Liver (tissue), 9 donors: ENCODE results near the gene IMMT. TPM values are rescaled to one million over a fixed set of nuclear protein-coding genes. Genes with fewer than 3 reads are reported as not detected.

Experiments used
- DNase-seq: peaks from one replicate; pipeline ENCODE4 v3.0.0-alpha.2; 2017; ENCODE audit warnings: low spot score
- H3K27ac ChIP-seq, 2 donors: one replicate each; pipeline ENCODE4 v1.7.0; 2013; ENCODE audit warnings: inconsistent platforms in 2 of 2, low read length in 2 of 2, control low read depth in 1 of 2, low read depth in 1 of 2, mild to moderate bottlenecking in 1 of 2
- H3K27me3 ChIP-seq, 4 donors: one replicate each; pipeline versions ENCODE4 v1.6.1 to v1.7.0; 2013; ENCODE audit warnings: low read length in 3 of 4, inconsistent platforms in 1 of 4, mild to moderate bottlenecking in 1 of 4, moderate library complexity in 1 of 4; ENCODE audit not compliant: control insufficient read depth in 4 of 4, insufficient read depth in 4 of 4
- H3K36me3 ChIP-seq, 4 donors: one replicate each; pipeline versions ENCODE4 v1.6.1 to v1.7.0; 2013; ENCODE audit warnings: low read length in 3 of 4, mild to moderate bottlenecking in 3 of 4, low read depth in 1 of 4, moderate library complexity in 1 of 4; ENCODE audit not compliant: control insufficient read depth in 4 of 4, insufficient read depth in 3 of 4
- H3K4me1 ChIP-seq, 4 donors: one replicate each; pipeline versions ENCODE4 v1.6.1 to v1.7.0; 2013; ENCODE audit warnings: low read length in 3 of 4, mild to moderate bottlenecking in 3 of 4, moderate library complexity in 1 of 4; ENCODE audit not compliant: control insufficient read depth in 4 of 4, insufficient read depth in 4 of 4
- H3K4me3 ChIP-seq, 3 donors: one replicate each; pipeline versions ENCODE4 v1.6.1 to v1.7.0; 2013; ENCODE audit warnings: low read length in 3 of 3, control low read depth in 1 of 3, low read depth in 1 of 3, mild to moderate bottlenecking in 1 of 3
- H3K9ac ChIP-seq, 2 donors: one replicate each; pipeline ENCODE4 v1.7.0; 2013; ENCODE audit warnings: low read length in 2 of 2, mild to moderate bottlenecking in 2 of 2, moderate library complexity in 2 of 2, control low read depth in 1 of 2, low read depth in 1 of 2
- H3K9me3 ChIP-seq, 4 donors: one replicate each; pipeline versions ENCODE4 v1.6.1 to v1.7.0; 2013; ENCODE audit warnings: low read length in 3 of 4; ENCODE audit not compliant: control insufficient read depth in 4 of 4
- EGR1 ChIP-seq, 2 donors: IDR thresholded peaks; 2 replicates each; pipeline ENCODE4 v1.6.1; 2016 to 2018; ENCODE audit warnings: antibody characterized with exemption in 2 of 2, low read depth in 2 of 2
- FOXA1 ChIP-seq: IDR thresholded peaks from 2 replicates; pipeline ENCODE4 v1.6.1; 2016; ENCODE audit warnings: antibody characterized with exemption
- FOXA2 ChIP-seq: IDR thresholded peaks from 2 replicates; pipeline ENCODE4 v1.6.1; 2016; ENCODE audit warnings: antibody characterized with exemption
- GABPA ChIP-seq, 2 donors: IDR thresholded peaks in 1 of 2; conservative IDR thresholded peaks in 1 of 2; 2 replicates each; pipeline ENCODE4 v1.6.1; 2016; ENCODE audit warnings: antibody characterized with exemption in 2 of 2, mild to moderate bottlenecking in 1 of 2, moderate library complexity in 1 of 2
- HNF4A ChIP-seq, 2 donors: conservative IDR thresholded peaks; 2 replicates each; pipeline ENCODE4 v1.6.1; 2016; ENCODE audit warnings: antibody characterized with exemption in 2 of 2, mild to moderate bottlenecking in 2 of 2
- HNF4G ChIP-seq: IDR thresholded peaks from 2 replicates; pipeline ENCODE4 v1.6.1; 2016; ENCODE audit warnings: antibody characterized with exemption
- JUND ChIP-seq, 2 donors: IDR thresholded peaks; 2 replicates each; pipeline ENCODE4 v1.6.1; 2016; ENCODE audit warnings: antibody characterized with exemption in 2 of 2
- NR2F2 ChIP-seq: IDR thresholded peaks from 2 replicates; pipeline ENCODE4 v1.6.1; 2016; ENCODE audit warnings: antibody characterized with exemption
- RAD21 ChIP-seq, 2 donors: IDR thresholded peaks; 2 replicates each; pipeline ENCODE4 v1.6.1; 2016; ENCODE audit warnings: antibody characterized with exemption in 2 of 2, mild to moderate bottlenecking in 2 of 2
- RXRA ChIP-seq, 2 donors: IDR thresholded peaks; 2 replicates each; pipeline ENCODE4 v1.6.1; 2017 to 2018; ENCODE audit warnings: antibody characterized with exemption in 2 of 2, mild to moderate bottlenecking in 1 of 2
- SP1 ChIP-seq: IDR thresholded peaks from 2 replicates; pipeline ENCODE4 v1.6.1; 2018; ENCODE audit warnings: antibody characterized with exemption, mild to moderate bottlenecking
- TAF1 ChIP-seq: conservative IDR thresholded peaks from 2 replicates; pipeline ENCODE4 v1.6.1; 2016; ENCODE audit warnings: antibody characterized with exemption, mild to moderate bottlenecking
- YY1 ChIP-seq: IDR thresholded peaks from 2 replicates; pipeline ENCODE4 v1.6.1; 2016; ENCODE audit warnings: antibody characterized with exemption, mild to moderate bottlenecking
- WGBS: extraction: QIAGEN DNeasy Blood & Tissue Kit; methylation state at CpG from one replicate; pipeline ENCODE4 v1.1.7; 2013; 5-methylcytosine and 5-hydroxymethylcytosine counted together
- polyA plus RNA-seq, 2 donors: library from polyadenylated mRNA; stranded (reverse) in 1 of 2; unstranded in 1 of 2; fragments of 200-250 nt in 1 of 2; fragments of >200 nt in 1 of 2; fragmentation: Nextera tagmentation in 1 of 2; extraction: Ambion mirVana in 1 of 2; gene quantifications; one replicate each; pipeline versions ENCODE4 v1.2.1 to v1.2.3, GENCODE V29; 2013 to 2015
- total RNA-seq, 2 donors: library from RNA; depleted of rRNA; stranded (reverse); fragments of >200 nt; gene quantifications; one replicate each; pipeline ENCODE4 v1.2.3, GENCODE V29; 2014
- TF ChIP-seq, protein P1 (sequence below): IDR thresholded peaks from 2 replicates; pipeline ENCODE4 v1.6.1; 2016; ENCODE audit warnings: antibody characterized with exemption
- TF ChIP-seq, protein P2 (sequence below): IDR thresholded peaks from 2 replicates; pipeline ENCODE4 v1.6.1; 2016; ENCODE audit warnings: antibody characterized with exemption
- TF ChIP-seq, protein P3 (sequence below): IDR thresholded peaks from 2 replicates; pipeline ENCODE4 v1.6.1; 2016; ENCODE audit warnings: antibody characterized with exemption
- TF ChIP-seq, protein P4 (sequence below): IDR thresholded peaks from 2 replicates; pipeline ENCODE4 v1.6.1; 2016; ENCODE audit warnings: antibody characterized with exemption, mild to moderate bottlenecking
- TF ChIP-seq, protein P5 (sequence below): fragments of 150-350 bp; IDR thresholded peaks from 2 replicates; pipeline ENCODE4 v1.5.1; 2017; ENCODE audit warnings: improper control_type of control experiment, low read depth, low read length; ENCODE audit not compliant: missing input control
- donor health status: healthy.
- donor health status: healthy.
- donor health status: healthy.
- donor health status: healthy.
- donor health status: healthy.

Gene IMMT
- total and polyA plus RNA-seq, 4 donors, result 38.3 to 49.1 (median 46.9) TPM

DNA sequence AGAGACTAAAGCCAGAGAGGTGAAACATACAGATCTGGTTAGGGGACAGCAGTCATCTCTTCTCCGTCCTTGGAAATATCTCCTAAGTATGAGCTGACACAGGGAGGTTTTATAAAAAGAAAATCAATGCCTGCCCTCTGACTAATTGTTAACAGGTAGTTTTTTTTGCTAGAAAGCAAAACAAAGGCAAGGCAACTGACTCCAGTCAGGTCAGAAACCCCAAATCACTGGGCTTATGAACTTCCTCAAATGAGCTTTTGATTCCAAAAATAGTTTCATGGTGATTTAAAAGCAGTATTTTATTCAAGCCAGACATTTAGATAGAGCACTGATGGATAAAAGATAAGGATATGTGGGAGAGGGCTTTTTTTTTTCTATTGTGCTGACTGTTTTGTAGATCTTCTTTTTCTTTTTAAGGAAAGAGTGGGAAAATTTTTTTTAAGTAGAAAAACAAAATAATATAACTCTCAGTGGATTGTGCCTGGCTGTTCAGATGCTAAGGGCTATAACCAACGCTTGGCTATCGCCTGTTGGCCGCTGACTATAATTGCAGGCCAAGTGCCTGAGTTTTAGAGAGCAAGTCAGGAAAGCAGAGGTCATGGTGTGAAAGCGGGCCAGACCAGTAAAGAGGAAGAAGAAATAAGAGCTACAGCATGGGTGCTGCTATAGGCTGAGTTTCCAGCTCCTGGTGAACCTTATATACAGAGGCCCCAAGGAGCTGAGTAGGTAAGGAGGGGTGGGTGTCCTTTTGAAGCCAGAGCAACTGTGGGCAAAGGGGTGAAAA, 48.9 kb upstream of the IMMT start:
- WGBS, result 91% methylated on average over 5 of the region's 5 CpGs

DNA sequence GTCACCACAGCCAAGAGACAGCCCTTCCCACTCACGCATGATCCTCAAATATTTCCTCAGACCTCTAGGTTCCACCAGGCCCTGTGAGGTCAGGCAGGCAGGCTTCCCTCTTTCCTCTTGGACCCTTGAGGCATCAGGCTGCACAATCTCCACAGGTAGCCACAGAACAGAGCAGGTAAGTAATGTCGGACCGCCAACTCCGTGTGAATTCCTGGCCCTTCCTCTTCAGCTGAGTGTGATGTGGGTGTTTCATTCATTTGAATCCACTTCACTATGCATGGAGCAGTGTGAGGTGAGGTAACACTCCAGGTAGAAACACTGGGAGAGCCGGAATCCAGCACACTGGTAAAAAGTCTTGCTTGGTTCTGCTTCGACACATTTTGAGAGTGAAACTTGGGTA, 48.0 kb upstream of the IMMT start:
- no peak for DNase-seq
- H3K27ac ChIP-seq, result no peak overlapping the region
- no peak overlapping the region for H3K4me3 ChIP-seq
- H3K27me3 ChIP-seq, result no peaks in the 10 kb centered on the region
- no peak overlapping the region for H3K9ac ChIP-seq
- no peak for TF ChIP-seq RAD21 (IDR thresholded peaks at IDR 0.05)
- TF ChIP-seq RXRA (IDR thresholded peaks at IDR 0.05), result no peak
- TF ChIP-seq NR2F2, result no peak
- TF ChIP-seq, protein P1, sequence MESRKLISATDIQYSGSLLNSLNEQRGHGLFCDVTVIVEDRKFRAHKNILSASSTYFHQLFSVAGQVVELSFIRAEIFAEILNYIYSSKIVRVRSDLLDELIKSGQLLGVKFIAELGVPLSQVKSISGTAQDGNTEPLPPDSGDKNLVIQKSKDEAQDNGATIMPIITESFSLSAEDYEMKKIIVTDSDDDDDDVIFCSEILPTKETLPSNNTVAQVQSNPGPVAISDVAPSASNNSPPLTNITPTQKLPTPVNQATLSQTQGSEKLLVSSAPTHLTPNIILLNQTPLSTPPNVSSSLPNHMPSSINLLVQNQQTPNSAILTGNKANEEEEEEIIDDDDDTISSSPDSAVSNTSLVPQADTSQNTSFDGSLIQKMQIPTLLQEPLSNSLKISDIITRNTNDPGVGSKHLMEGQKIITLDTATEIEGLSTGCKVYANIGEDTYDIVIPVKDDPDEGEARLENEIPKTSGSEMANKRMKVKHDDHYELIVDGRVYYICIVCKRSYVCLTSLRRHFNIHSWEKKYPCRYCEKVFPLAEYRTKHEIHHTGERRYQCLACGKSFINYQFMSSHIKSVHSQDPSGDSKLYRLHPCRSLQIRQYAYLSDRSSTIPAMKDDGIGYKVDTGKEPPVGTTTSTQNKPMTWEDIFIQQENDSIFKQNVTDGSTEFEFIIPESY, result no peak
- 89% methylated on average over 6 of the region's 6 CpGs for WGBS
- H3K4me1 ChIP-seq, result no peaks in the 10 kb centered on the region
- H3K36me3 ChIP-seq, result no peaks in the 10 kb centered on the region
- H3K9me3 ChIP-seq, result no peaks in the 10 kb centered on the region

More for the DNA sequence above, 48.9 kb upstream of the IMMT start:
- Histone ChIP-seq H3K9me3 (no peaks in the 10 kb centered on the region), H3K27me3 (no peaks in the 10 kb centered on the region), H3K4me1 (no peaks in the 10 kb centered on the region), H3K36me3 (no peaks in the 10 kb centered on the region), H3K9ac (no peak overlapping the region), H3K27ac (no peak overlapping the region), H3K4me3 (no peak overlapping the region)
- no peak for TF ChIP-seq TAF1
- TF ChIP-seq JUND (IDR thresholded peaks at IDR 0.05), result no peak
- TF ChIP-seq EGR1 (IDR thresholded peaks at IDR 0.05; ENCODE audit: low read depth in 2 of 2), result no peak
- TF ChIP-seq GABPA (IDR thresholded peaks at IDR 0.05 in 1 of 2, conservative IDR thresholded peaks at IDR 0.05 in 1 of 2), result no peak
- TF ChIP-seq FOXA2, result no peak
- TF ChIP-seq HNF4G, result no peak
- TF ChIP-seq, protein P2, sequence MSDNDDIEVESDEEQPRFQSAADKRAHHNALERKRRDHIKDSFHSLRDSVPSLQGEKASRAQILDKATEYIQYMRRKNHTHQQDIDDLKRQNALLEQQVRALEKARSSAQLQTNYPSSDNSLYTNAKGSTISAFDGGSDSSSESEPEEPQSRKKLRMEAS, result no peak
- TF ChIP-seq, protein P3, sequence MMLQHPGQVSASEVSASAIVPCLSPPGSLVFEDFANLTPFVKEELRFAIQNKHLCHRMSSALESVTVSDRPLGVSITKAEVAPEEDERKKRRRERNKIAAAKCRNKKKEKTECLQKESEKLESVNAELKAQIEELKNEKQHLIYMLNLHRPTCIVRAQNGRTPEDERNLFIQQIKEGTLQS, result no peak
- TF ChIP-seq RAD21 (IDR thresholded peaks at IDR 0.05), result no peak
- no peak for TF ChIP-seq NR2F2
- no peak for TF ChIP-seq SP1
- no peak for TF ChIP-seq YY1
- no peak for TF ChIP-seq RXRA (IDR thresholded peaks at IDR 0.05)
- no peak for DNase-seq

DNA sequence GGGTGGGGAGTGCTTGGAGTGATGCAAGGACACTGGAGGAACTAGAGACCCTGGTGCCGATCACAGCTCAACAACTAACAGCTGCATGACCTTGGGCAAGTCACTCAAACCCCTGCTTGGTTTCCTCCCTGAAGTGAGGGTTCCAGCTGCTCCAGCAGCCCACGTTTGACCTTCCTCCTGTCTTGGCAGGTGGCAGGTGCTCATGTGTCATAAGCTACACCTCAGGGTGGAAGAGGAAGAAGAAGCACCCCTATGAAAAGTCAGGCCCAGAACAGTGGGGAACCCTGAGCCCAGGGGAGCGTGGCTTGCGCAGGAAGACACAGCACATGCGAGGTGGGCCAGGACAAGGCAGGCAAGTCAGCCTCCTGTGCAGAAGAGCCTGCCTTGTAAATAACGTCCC, 46.3 kb upstream of the IMMT start:
- WGBS, result 85% methylated on average over 6 of the region's 6 CpGs
- no peak for DNase-seq
- H3K27me3 ChIP-seq, result no peaks in the 10 kb centered on the region
- no peaks in the 10 kb centered on the region for H3K36me3 ChIP-seq
- no peak overlapping the region for H3K27ac ChIP-seq
- TF ChIP-seq NR2F2 (no peak), RXRA (IDR thresholded peaks at IDR 0.05) (no peak), YY1 (no peak), EGR1 (IDR thresholded peaks at IDR 0.05; ENCODE audit: low read depth in 2 of 2) (no peak), FOXA2 (no peak), JUND (IDR thresholded peaks at IDR 0.05) (no peak), FOXA1 (no peak), TAF1 (no peak), GABPA (IDR thresholded peaks at IDR 0.05 in 1 of 2, conservative IDR thresholded peaks at IDR 0.05 in 1 of 2) (no peak), HNF4G (no peak), HNF4A (conservative IDR thresholded peaks at IDR 0.05) (no peak), RAD21 (IDR thresholded peaks at IDR 0.05) (no peak), SP1 (no peak)
- TF ChIP-seq, protein P4, sequence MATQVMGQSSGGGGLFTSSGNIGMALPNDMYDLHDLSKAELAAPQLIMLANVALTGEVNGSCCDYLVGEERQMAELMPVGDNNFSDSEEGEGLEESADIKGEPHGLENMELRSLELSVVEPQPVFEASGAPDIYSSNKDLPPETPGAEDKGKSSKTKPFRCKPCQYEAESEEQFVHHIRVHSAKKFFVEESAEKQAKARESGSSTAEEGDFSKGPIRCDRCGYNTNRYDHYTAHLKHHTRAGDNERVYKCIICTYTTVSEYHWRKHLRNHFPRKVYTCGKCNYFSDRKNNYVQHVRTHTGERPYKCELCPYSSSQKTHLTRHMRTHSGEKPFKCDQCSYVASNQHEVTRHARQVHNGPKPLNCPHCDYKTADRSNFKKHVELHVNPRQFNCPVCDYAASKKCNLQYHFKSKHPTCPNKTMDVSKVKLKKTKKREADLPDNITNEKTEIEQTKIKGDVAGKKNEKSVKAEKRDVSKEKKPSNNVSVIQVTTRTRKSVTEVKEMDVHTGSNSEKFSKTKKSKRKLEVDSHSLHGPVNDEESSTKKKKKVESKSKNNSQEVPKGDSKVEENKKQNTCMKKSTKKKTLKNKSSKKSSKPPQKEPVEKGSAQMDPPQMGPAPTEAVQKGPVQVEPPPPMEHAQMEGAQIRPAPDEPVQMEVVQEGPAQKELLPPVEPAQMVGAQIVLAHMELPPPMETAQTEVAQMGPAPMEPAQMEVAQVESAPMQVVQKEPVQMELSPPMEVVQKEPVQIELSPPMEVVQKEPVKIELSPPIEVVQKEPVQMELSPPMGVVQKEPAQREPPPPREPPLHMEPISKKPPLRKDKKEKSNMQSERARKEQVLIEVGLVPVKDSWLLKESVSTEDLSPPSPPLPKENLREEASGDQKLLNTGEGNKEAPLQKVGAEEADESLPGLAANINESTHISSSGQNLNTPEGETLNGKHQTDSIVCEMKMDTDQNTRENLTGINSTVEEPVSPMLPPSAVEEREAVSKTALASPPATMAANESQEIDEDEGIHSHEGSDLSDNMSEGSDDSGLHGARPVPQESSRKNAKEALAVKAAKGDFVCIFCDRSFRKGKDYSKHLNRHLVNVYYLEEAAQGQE, result no peak
- TF ChIP-seq, protein P2, result no peak
- TF ChIP-seq, protein P3, result no peak
- TF ChIP-seq, protein P5, sequence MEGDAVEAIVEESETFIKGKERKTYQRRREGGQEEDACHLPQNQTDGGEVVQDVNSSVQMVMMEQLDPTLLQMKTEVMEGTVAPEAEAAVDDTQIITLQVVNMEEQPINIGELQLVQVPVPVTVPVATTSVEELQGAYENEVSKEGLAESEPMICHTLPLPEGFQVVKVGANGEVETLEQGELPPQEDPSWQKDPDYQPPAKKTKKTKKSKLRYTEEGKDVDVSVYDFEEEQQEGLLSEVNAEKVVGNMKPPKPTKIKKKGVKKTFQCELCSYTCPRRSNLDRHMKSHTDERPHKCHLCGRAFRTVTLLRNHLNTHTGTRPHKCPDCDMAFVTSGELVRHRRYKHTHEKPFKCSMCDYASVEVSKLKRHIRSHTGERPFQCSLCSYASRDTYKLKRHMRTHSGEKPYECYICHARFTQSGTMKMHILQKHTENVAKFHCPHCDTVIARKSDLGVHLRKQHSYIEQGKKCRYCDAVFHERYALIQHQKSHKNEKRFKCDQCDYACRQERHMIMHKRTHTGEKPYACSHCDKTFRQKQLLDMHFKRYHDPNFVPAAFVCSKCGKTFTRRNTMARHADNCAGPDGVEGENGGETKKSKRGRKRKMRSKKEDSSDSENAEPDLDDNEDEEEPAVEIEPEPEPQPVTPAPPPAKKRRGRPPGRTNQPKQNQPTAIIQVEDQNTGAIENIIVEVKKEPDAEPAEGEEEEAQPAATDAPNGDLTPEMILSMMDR, result no peak
- no peak overlapping the region for H3K9ac ChIP-seq
- no peak overlapping the region for H3K4me3 ChIP-seq
- no peaks in the 10 kb centered on the region for H3K9me3 ChIP-seq
- no peaks in the 10 kb centered on the region for H3K4me1 ChIP-seq
